Left lobe of liver (tissue), 2 donors: ENCODE data around the gene GJC3. TPM values are rescaled to one million over a fixed set of nuclear protein-coding genes. Genes with fewer than 3 reads are reported as not detected.
"Not testable (repeated sequence)": the region's sequence is repeated elsewhere in the genome, so short reads cannot be mapped to it uniquely, and the experiment has no call there.

ENCODE experiments used
- ATAC-seq: fragments of 200-7000 bp; cut with Tn5 transposase; one replicate; pipeline ENCODE4 v1.9.1; 2020; ENCODE audit warnings: mild to moderate bottlenecking, moderate library complexity
- DNase-seq: peaks from one replicate; pipeline ENCODE4 v3.0.0-alpha.2; 2020; ENCODE audit warnings: low spot score
- total RNA-seq: library from RNA; stranded (reverse); gene quantifications from one replicate; pipeline ENCODE4 v1.2.1, GENCODE V29; 2021
- donor health status: DM: no; HTN: no; CAD: no; lungs with moderate emphysema.
- donor health status: DM: no; HTN: yes; CAD: no.

Gene GJC3
- total RNA-seq, 1 donor from 2014 or later, result 0.86 TPM

GRCh38 chr7:99930376-99930775, 956 bp upstream of the GJC3 start:
- DNase-seq (no peak), ATAC-seq (no peak)

- ATAC-seq (no peak), DNase-seq (no peak)
Observed at GRCh38 chr7:99929730-99930053, 272 bp upstream of the GJC3 start.

GRCh38 chr7:99928188-99928587, 1.2 kb downstream of the GJC3 start:
- ATAC-seq (no peak), DNase-seq (no peak)

GRCh38 chr7:99927536-99927935, 1.9 kb downstream of the GJC3 start:
- DNase-seq (no peak), ATAC-seq (no peak)

- DNase-seq, result no peak
- no peak for ATAC-seq
Observed at GRCh38 chr7:99926321-99926720, 3.1 kb downstream of the GJC3 start.

GRCh38 chr7:99923200-99923599, 6.2 kb downstream of the GJC3 start:
- DNase-seq, result no peak
- ATAC-seq, result no peak

- DNase-seq, result no peak
- no peak for ATAC-seq
Observed at GRCh38 chr7:99920149-99920548, 9.3 kb downstream of the GJC3 start.

GRCh38 chr7:99919814-99920112, 9.7 kb downstream of the GJC3 start:
- no peak for DNase-seq
- ATAC-seq, result no peak

- ATAC-seq (peak; percentile 96), DNase-seq (peak; percentile 96)
Observed at GRCh38 chr7:99918959-99919813, 10.2 kb downstream of the GJC3 start, which contains the start of gene TRIM4. Gene TRIM4 (minus strand): TSS chr7:99919530. CDS start chr7:99919401, 129 bp downstream.

GRCh38 chr7:99910976-99911375, 18.4 kb downstream of the GJC3 start:
- DNase-seq (no peak), ATAC-seq (no peak)

- DNase-seq (no peak), ATAC-seq (peak; percentile 15)
Observed at GRCh38 chr7:99901581-99901980, 27.8 kb downstream of the GJC3 start.

GRCh38 chr7:99899830-99900519, 29.4 kb downstream of the GJC3 start:
- ATAC-seq, result no peak
- no peak for DNase-seq

- ATAC-seq, result no peak
Observed at GRCh38 chr7:99898836-99899235, 30.6 kb downstream of the GJC3 start.

GRCh38 chr7:99898023-99898357, 31.4 kb downstream of the GJC3 start:
- DNase-seq (no peak), ATAC-seq (no peak)

More at GRCh38 chr7:99898836-99899235, 30.6 kb downstream of the GJC3 start:
- DNase-seq, result no peak

GRCh38 chr7:99897322-99898022, 31.9 kb downstream of the GJC3 start:
- DNase-seq (no peak), ATAC-seq (no peak)

GRCh38 chr7:99894738-99895137, 34.7 kb downstream of the GJC3 start:
- no peak for DNase-seq
- no peak for ATAC-seq

- DNase-seq (no peak), ATAC-seq (no peak)
Observed at GRCh38 chr7:99893280-99893679, 36.1 kb downstream of the GJC3 start.

GRCh38 chr7:99890348-99890747, 39.1 kb downstream of the GJC3 start:
- not testable (repeated sequence) for ATAC-seq

GRCh38 chr7:99888366-99888765, 41.1 kb downstream of the GJC3 start:
- DNase-seq, ATAC-seq: not testable (repeated sequence)

More at GRCh38 chr7:99890348-99890747, 39.1 kb downstream of the GJC3 start:
- not testable (repeated sequence) for DNase-seq

- no peak for ATAC-seq
- DNase-seq, result no peak
Observed at GRCh38 chr7:99881370-99881769, 48.0 kb downstream of the GJC3 start.

- no peak for DNase-seq
- ATAC-seq, result no peak
Observed at GRCh38 chr7:99876933-99877332, 52.5 kb downstream of the GJC3 start, which contains the start of gene OR2AE1. Gene OR2AE1 (minus strand): TSS chr7:99877033. CDS start chr7:99877033, 0 bp downstream.

- no peak for ATAC-seq
- DNase-seq, result no peak
Observed at GRCh38 chr7:99876491-99876890, 52.9 kb downstream of the GJC3 start.
